Ishikawa (cell line): Measurements from ENCODE around the gene TNFAIP3.

Source experiments
- CEBPB ChIP-seq: IDR thresholded peaks from 2 replicates; pipeline ENCODE4 v1.6.1; 2012
- CREB1 ChIP-seq: IDR thresholded peaks from 2 replicates; pipeline ENCODE4 v1.6.1; 2012; ENCODE audit warnings: low read depth
- EGR1 ChIP-seq: IDR thresholded peaks from 2 replicates; pipeline ENCODE4 v1.6.1; 2012
- EP300 ChIP-seq: IDR thresholded peaks from 2 replicates; pipeline ENCODE4 v1.6.1; 2012; ENCODE audit warnings: borderline replicate concordance
- FOXM1 ChIP-seq: IDR thresholded peaks from 2 replicates; pipeline ENCODE4 v1.6.1; 2012; ENCODE audit warnings: low read depth, borderline replicate concordance
- NFIC ChIP-seq: IDR thresholded peaks from 2 replicates; pipeline ENCODE4 v1.6.1; 2012
- RAD21 ChIP-seq: IDR thresholded peaks from 2 replicates; pipeline ENCODE4 v1.6.1; 2012; ENCODE audit warnings: low read depth
- TAF1 ChIP-seq: IDR thresholded peaks from 2 replicates; pipeline ENCODE4 v1.6.1; 2012; ENCODE audit warnings: low read depth, mild to moderate bottlenecking
- TCF12 ChIP-seq: IDR thresholded peaks from 2 replicates; pipeline ENCODE4 v1.6.1; 2012; ENCODE audit warnings: low read depth
- TEAD4 ChIP-seq: IDR thresholded peaks from 2 replicates; pipeline ENCODE4 v1.6.1; 2012
- YY1 ChIP-seq: IDR thresholded peaks from 2 replicates; pipeline ENCODE4 v1.6.1; 2012; ENCODE audit warnings: low read depth
- ZBTB7A ChIP-seq: IDR thresholded peaks from 2 replicates; pipeline ENCODE4 v1.6.1; 2012; ENCODE audit warnings: low read depth
- TF ChIP-seq, protein P1 (sequence below): IDR thresholded peaks from 2 replicates; pipeline ENCODE4 v1.6.1; 2012
- TF ChIP-seq, protein P2 (sequence below): IDR thresholded peaks from 2 replicates; pipeline ENCODE4 v1.6.1; 2012
- TF ChIP-seq, protein P3 (sequence below): IDR thresholded peaks from 2 replicates; pipeline ENCODE4 v1.6.1; 2012; ENCODE audit warnings: low read depth, mild to moderate bottlenecking

Gene TNFAIP3

DNA sequence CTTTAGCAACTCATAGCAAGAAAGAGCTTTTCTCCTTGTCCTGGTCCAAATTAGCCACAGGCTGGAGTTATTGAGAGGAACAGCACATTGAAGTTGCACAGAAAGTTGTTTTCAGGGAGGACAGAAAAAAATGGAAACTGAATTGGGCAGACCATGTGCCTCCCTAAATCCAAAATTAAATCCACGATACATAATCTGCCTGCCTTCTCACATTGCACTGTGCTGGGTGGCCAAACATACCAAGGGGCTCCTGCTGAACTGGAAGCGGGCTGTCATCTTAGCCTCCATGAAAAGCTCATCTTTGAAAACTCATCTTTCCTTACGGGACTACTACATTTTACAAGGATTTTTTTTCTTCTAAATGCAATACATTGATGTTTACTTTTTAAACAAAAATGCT, 59.9 kb downstream of the TNFAIP3 start:
- TF ChIP-seq EGR1 (no peak), CREB1 (no peak), YY1 (no peak), RAD21 (no peak), TEAD4 (no peak), ZBTB7A (no peak), TAF1 (no peak), NFIC (no peak), FOXM1 (no peak), TCF12 (no peak), CEBPB (no peak), EP300 (no peak)
- TF ChIP-seq, protein P1, sequence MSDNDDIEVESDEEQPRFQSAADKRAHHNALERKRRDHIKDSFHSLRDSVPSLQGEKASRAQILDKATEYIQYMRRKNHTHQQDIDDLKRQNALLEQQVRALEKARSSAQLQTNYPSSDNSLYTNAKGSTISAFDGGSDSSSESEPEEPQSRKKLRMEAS = no peak
- TF ChIP-seq, protein P2, sequence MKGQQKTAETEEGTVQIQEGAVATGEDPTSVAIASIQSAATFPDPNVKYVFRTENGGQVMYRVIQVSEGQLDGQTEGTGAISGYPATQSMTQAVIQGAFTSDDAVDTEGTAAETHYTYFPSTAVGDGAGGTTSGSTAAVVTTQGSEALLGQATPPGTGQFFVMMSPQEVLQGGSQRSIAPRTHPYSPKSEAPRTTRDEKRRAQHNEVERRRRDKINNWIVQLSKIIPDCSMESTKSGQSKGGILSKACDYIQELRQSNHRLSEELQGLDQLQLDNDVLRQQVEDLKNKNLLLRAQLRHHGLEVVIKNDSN = no peak
- TF ChIP-seq, protein P3, sequence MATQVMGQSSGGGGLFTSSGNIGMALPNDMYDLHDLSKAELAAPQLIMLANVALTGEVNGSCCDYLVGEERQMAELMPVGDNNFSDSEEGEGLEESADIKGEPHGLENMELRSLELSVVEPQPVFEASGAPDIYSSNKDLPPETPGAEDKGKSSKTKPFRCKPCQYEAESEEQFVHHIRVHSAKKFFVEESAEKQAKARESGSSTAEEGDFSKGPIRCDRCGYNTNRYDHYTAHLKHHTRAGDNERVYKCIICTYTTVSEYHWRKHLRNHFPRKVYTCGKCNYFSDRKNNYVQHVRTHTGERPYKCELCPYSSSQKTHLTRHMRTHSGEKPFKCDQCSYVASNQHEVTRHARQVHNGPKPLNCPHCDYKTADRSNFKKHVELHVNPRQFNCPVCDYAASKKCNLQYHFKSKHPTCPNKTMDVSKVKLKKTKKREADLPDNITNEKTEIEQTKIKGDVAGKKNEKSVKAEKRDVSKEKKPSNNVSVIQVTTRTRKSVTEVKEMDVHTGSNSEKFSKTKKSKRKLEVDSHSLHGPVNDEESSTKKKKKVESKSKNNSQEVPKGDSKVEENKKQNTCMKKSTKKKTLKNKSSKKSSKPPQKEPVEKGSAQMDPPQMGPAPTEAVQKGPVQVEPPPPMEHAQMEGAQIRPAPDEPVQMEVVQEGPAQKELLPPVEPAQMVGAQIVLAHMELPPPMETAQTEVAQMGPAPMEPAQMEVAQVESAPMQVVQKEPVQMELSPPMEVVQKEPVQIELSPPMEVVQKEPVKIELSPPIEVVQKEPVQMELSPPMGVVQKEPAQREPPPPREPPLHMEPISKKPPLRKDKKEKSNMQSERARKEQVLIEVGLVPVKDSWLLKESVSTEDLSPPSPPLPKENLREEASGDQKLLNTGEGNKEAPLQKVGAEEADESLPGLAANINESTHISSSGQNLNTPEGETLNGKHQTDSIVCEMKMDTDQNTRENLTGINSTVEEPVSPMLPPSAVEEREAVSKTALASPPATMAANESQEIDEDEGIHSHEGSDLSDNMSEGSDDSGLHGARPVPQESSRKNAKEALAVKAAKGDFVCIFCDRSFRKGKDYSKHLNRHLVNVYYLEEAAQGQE = no peak

DNA sequence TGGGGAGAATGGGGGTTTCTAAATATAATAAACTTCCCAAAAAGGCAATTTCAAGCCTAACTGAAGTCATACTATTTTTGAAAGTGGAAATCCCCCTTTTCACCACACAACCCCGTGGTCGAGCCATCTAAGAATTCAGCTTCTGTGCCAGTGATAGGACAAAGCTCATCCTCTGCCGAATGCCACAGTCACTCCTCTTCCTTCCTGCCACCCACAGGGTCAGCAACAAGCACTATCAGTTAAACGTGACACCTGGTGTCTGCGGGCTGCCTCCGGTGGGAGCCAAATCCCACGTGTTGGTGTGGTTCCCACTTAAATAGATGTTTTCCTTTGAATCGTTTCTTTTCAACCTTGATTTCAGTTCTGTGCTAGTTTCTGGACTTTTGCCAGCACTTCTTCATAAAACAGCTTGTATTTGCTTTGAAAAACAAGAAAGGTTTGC, 60.7 kb downstream of the TNFAIP3 start:
- TF ChIP-seq TEAD4 (no peak), YY1 (no peak), FOXM1 (no peak), CREB1 (no peak), EP300 (no peak), TAF1 (no peak), NFIC (no peak)
- TF ChIP-seq, protein P1 = no peak
- TF ChIP-seq, protein P3 = no peak

DNA sequence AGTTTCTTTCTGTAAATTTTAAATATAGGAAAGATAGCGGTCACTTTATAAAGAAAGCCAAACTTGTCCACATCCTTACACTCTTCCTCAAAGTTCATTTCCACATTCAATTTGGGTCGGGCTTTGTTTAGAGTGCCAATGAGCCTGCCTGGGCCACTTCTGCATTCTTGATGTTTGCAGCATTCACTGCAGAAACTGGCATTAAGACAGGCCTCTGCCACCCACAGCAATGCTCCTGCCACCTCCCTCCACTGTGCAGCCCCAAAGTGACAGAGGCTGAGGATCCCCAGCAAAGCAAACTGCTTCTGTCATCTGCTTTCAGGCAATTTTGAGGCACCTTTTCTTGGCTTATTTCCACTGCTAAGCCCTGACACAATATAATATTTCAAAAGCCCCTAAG, 61.2 kb downstream of the TNFAIP3 start:
- TF ChIP-seq TAF1 (no peak), CEBPB (no peak), EP300 (no peak)

DNA sequence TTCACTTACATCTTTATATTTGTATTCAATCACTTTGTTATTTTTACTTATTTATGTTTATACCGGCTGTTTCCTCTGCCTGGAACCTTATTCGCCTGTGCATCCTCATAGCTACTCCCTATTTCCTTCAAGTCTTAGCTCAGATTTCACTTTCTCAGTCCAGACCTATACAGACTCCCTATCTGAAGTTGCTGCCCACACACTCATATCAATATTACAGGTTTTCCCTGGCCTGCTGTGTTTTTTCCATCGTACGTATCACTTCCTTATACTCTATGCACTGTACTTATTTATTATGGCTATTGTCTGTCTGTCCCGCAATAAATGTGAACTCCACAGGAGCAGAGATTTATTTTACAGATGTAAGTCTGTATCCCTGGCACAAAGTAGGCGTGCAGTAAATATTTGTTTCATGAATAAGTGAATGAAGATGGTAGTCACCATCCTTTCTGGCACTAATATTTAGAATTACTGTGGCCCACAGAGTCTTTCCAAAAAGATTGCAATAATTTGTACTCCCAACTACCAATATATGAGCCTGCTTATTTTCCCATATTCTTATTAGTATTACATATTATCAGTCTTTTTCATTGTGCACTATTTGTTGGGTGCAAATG, 64.9 kb downstream of the TNFAIP3 start:
- TF ChIP-seq EP300 (no peak), CEBPB (no peak), NFIC (no peak)
- TF ChIP-seq, protein P1 = no peak
